ENCODE results near the gene SPATA18. TPM values are rescaled to one million over a fixed set of nuclear protein-coding genes. Genes with fewer than 3 reads are reported as not detected.

The SPATA18 gene
- total and polyA plus RNA-seq, 2 donors (not counting 1 experiment from before 2014, with no cell fraction given), result 7.2 to 20.5 TPM

DNA sequence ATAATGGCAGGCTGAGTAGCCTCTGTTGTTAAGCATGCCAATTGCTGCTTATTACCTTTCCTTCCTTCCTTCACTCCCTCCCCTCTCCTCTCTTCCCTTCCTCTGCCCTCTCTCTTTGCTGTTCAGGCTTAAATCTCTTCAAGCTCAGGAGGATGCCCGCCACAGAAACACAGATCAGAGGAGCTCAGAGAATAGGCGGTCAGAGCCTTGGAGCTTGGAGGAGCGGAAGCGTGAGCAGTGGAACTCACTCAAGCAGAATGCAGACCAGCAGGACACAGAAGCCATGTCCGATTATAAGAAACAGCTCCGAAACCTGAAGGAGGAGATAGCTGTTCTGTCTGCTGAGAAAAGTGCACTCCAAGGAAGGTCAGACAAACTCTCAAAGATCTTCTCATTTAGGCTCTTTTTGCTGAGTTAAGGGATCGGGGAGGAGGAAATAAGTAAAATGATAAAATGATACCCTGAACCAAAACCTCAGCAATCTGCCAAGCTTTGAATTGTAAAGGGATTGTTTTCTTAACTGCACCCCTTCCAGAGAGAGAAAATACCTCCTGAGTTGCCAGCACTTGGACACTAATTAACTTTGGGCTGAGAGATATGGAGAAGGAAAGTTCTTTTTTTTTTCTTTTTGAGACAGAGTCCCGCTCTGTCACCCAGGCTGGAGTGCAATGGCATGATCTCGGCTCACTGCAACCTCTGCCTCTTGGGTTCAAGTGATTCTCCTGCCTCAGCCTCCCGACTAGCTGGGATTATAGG, 20.9 kb downstream of the SPATA18 start:
- Histone ChIP-seq H2AFZ (ENCODE audit: low read length) (no peak overlapping the region), H3K4me1 (ENCODE audit: control insufficient read depth, extremely low read depth, insufficient read depth, low read length) (no peaks in the 10 kb centered on the region), H3K27ac (ENCODE audit: insufficient read depth, low read length) (no peak overlapping the region), H4K20me1 (ENCODE audit: control insufficient read depth, extremely low read depth, insufficient read depth, low read length) (no peaks in the 10 kb centered on the region), H3K36me3 (ENCODE audit: control insufficient read depth, insufficient read depth, low read length) (no peaks in the 10 kb centered on the region), H3K27me3 (ENCODE audit: control insufficient read depth, insufficient read depth, low read length) (no peaks in the 10 kb centered on the region), H3K9me3 (ENCODE audit: control insufficient read depth, insufficient read depth, low read depth, low read length) (no peaks in the 10 kb centered on the region), H3K79me2 (ENCODE audit: control insufficient read depth, insufficient read depth, low read length) (no peaks in the 10 kb centered on the region), H3K4me2 (ENCODE audit: extremely low read depth, insufficient read depth, low read length) (no peak overlapping the region), H3K9ac (ENCODE audit: insufficient read depth, low read length) (no peak overlapping the region), H3K4me3 (replicated peaks in 1 of 4; ENCODE audit: control extremely low read depth in 1 of 4, insufficient read depth in 1 of 4, low read depth in 3 of 4, low read length in 4 of 4) (no peak overlapping the region)
- no peak for DNase-seq (ENCODE audit: low read depth in 2 of 2)
- TF ChIP-seq CTCF (conservative IDR thresholded peaks at IDR 0.05 in 1 of 2, IDR thresholded peaks at IDR 0.05 in 1 of 2; ENCODE audit: low read depth in 1 of 2, low read length in 2 of 2) (no peak), EZH2 (IDR thresholded peaks at IDR 0.05; ENCODE audit: low read length, missing control alignments) (no peak)

DNA sequence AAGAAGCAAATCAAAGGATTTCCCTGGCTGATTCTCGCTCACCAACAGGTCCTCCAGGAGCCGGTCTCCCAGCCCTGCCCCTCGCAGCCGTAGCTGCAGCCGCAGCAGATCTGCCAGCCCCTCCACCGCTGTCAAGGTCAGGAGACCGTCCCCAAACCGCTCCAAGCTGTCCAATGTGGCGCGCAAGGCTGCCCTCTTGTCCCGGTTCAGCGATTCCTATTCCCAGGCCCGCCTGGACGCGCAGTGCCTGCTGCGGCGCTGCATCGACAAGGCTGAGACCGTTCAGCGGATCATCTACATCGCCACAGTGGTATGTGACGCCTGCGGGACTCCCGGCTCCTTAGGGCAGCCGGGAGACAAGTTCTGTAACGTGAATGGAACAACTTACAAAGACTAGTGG, 25.6 kb downstream of the SPATA18 start:
- Histone ChIP-seq H3K9me3 (ENCODE audit: control insufficient read depth, insufficient read depth, low read depth, low read length) (no peaks in the 10 kb centered on the region), H3K4me2 (ENCODE audit: extremely low read depth, insufficient read depth, low read length) (peak overlapping the region; percentile 60), H3K36me3 (ENCODE audit: control insufficient read depth, insufficient read depth, low read length) (no peaks in the 10 kb centered on the region), H3K79me2 (ENCODE audit: control insufficient read depth, insufficient read depth, low read length) (no peaks in the 10 kb centered on the region), H3K4me3 (replicated peaks in 1 of 4; ENCODE audit: control extremely low read depth in 1 of 4, insufficient read depth in 1 of 4, low read depth in 3 of 4, low read length in 4 of 4) (peak overlapping the region in 1 of 4 experiments; percentile 6), H2AFZ (ENCODE audit: low read length) (peak overlapping the region; percentile 39), H3K4me1 (ENCODE audit: control insufficient read depth, extremely low read depth, insufficient read depth, low read length) (no peaks in the 10 kb centered on the region), H4K20me1 (ENCODE audit: control insufficient read depth, extremely low read depth, insufficient read depth, low read length) (no peaks in the 10 kb centered on the region), H3K27ac (ENCODE audit: insufficient read depth, low read length) (no peak overlapping the region), H3K27me3 (ENCODE audit: control insufficient read depth, insufficient read depth, low read length) (no peaks in the 10 kb centered on the region), H3K9ac (ENCODE audit: insufficient read depth, low read length) (no peak overlapping the region)
- no peak for TF ChIP-seq EZH2 (IDR thresholded peaks at IDR 0.05; ENCODE audit: low read length, missing control alignments)
- TF ChIP-seq CTCF (conservative IDR thresholded peaks at IDR 0.05 in 1 of 2, IDR thresholded peaks at IDR 0.05 in 1 of 2; ENCODE audit: low read depth in 1 of 2, low read length in 2 of 2), result no peak
- peak in 1 of 2 donors; percentile 13 for DNase-seq (ENCODE audit: low read depth in 2 of 2)

DNA sequence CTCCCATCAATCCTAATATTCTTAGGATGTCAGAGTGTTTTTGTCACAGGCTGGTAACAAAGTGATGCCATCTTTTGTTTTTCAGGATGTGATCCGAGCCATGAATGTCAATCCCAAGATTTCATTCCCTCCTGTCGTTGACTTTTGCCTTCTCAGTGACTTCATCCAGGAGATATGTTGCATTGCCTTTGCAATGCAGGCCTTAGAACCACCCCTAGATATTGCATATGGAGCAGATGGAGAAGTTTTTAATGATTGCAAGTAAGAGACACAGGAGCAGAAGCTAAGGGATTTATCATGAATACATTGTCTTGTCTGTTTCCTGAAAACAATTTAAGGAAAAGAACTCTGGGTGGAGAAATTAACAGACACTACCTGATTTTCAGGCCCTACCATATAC, 28.6 kb downstream of the SPATA18 start:
- DNase-seq (ENCODE audit: low read depth in 2 of 2), result no peak
- Histone ChIP-seq H3K27me3 (ENCODE audit: control insufficient read depth, insufficient read depth, low read length) (no peaks in the 10 kb centered on the region), H4K20me1 (ENCODE audit: control insufficient read depth, extremely low read depth, insufficient read depth, low read length) (no peaks in the 10 kb centered on the region), H3K27ac (ENCODE audit: insufficient read depth, low read length) (no peak overlapping the region), H3K9me3 (ENCODE audit: control insufficient read depth, insufficient read depth, low read depth, low read length) (no peaks in the 10 kb centered on the region), H3K9ac (ENCODE audit: insufficient read depth, low read length) (no peak overlapping the region), H3K4me2 (ENCODE audit: extremely low read depth, insufficient read depth, low read length) (no peak overlapping the region), H3K4me3 (replicated peaks in 1 of 4; ENCODE audit: control extremely low read depth in 1 of 4, insufficient read depth in 1 of 4, low read depth in 3 of 4, low read length in 4 of 4) (no peak overlapping the region), H3K36me3 (ENCODE audit: control insufficient read depth, insufficient read depth, low read length) (no peaks in the 10 kb centered on the region), H3K4me1 (ENCODE audit: control insufficient read depth, extremely low read depth, insufficient read depth, low read length) (no peaks in the 10 kb centered on the region), H3K79me2 (ENCODE audit: control insufficient read depth, insufficient read depth, low read length) (no peaks in the 10 kb centered on the region), H2AFZ (ENCODE audit: low read length) (no peak overlapping the region)
- TF ChIP-seq CTCF (conservative IDR thresholded peaks at IDR 0.05 in 1 of 2, IDR thresholded peaks at IDR 0.05 in 1 of 2; ENCODE audit: low read depth in 1 of 2, low read length in 2 of 2) (no peak), EZH2 (IDR thresholded peaks at IDR 0.05; ENCODE audit: low read length, missing control alignments) (no peak)

All from fibroblast of lung (primary cell).